Stomach (tissue), 9 donors: Measurements from ENCODE around the gene LAMB1. TPM values are rescaled to one million over a fixed set of nuclear protein-coding genes. Genes with fewer than 3 reads are reported as not detected.
A peak's percentile ranks its signal among the peaks of the same experiment; 100 is the strongest.

Source experiments
- DNase-seq, 2 donors: peaks; one replicate each; pipeline versions ENCODE4 v3.0.0 to v3.0.0-alpha.2; 2013 to 2019
- H3K27ac ChIP-seq, 5 donors: fragments of 200-600 bp in 4 of 5; sonication (generic) in 4 of 5; one replicate each; pipeline ENCODE4 v1.5.1; 2013 to 2019; ENCODE audit warnings: mild to moderate bottlenecking in 1 of 5, moderate library complexity in 1 of 5
- H3K27me3 ChIP-seq, 3 donors: fragments of 200-600 bp; sonication (generic); one replicate each; pipeline ENCODE4 v1.5.1; 2017 to 2019; ENCODE audit warnings: mixed run types in 1 of 3
- H3K36me3 ChIP-seq, 4 donors: fragments of 200-600 bp; sonication (generic); 1 replicate in 3 of 4; 2 replicates in 1 of 4; pipeline ENCODE4 v1.5.1; 2016 to 2019
- H3K4me1 ChIP-seq, 4 donors: fragments of 200-600 bp; sonication (generic); one replicate each; pipeline ENCODE4 v1.5.1; 2016 to 2019
- H3K4me3 ChIP-seq, 4 donors: fragments of 200-600 bp; sonication (generic) in 3 of 4; one replicate each; pipeline ENCODE4 v1.5.1; 2016 to 2019; ENCODE audit warnings: mild to moderate bottlenecking in 1 of 4
- H3K9me3 ChIP-seq, 4 donors: fragments of 200-600 bp; sonication (generic); one replicate each; pipeline ENCODE4 v1.5.1; 2016 to 2019
- CTCF ChIP-seq, 7 experiments: fragments of 450-650 bp in 4 of 7; fragments of 200-600 bp in 3 of 7; sonication (generic) in 3 of 7; IDR thresholded peaks; one replicate each; pipeline ENCODE4 v1.5.1; 2016 to 2019; ENCODE audit warnings: antibody characterized with exemption in 7 of 7, control low read depth in 2 of 7, mild to moderate bottlenecking in 1 of 7
- EP300 ChIP-seq: sonication (generic); formaldehyde crosslinking; IDR thresholded peaks from one replicate; pipeline ENCODE4 v1.6.1; 2017; ENCODE audit warnings: antibody characterized with exemption
- POLR2A ChIP-seq, 4 donors: fragments of 450-650 bp; IDR thresholded peaks; one replicate each; pipeline ENCODE4 v1.6.1; 2016; ENCODE audit warnings: antibody characterized with exemption in 4 of 4, control low read depth in 2 of 4, mild to moderate bottlenecking in 1 of 4, moderate library complexity in 1 of 4
- POLR2AphosphoS5 ChIP-seq, 3 donors: sonication (generic); formaldehyde crosslinking; IDR thresholded peaks; one replicate each; pipeline ENCODE4 v1.6.1; 2016; ENCODE audit warnings: antibody characterized with exemption in 3 of 3
- WGBS, 5 donors: extraction: QIAGEN DNeasy Blood & Tissue Kit in 3 of 5; methylation state at CpG; one replicate each; pipeline versions ENCODE4 v1.1.5 to v1.1.7; 2013 to 2018; 5-methylcytosine and 5-hydroxymethylcytosine counted together
- intact Hi-C: fragments of 100-400 bp; cut with DNase I; formaldehyde crosslinking; loops from one replicate; pipeline ENCODE4 v1.15.1; 2023; ENCODE audit warnings: low total_unique reads
- polyA plus RNA-seq, 3 donors: library from polyadenylated mRNA; stranded (reverse); fragments of 200-250 nt; gene quantifications; one replicate each; pipeline ENCODE4 v1.2.3, GENCODE V29; 2013
- total RNA-seq, 5 donors: library from RNA; depleted of rRNA; stranded (reverse); fragments of >200 nt; gene quantifications; one replicate each; pipeline versions ENCODE4 v1.1.0 to v1.2.3, GENCODE V29; 2014 to 2016
- donor health status: healthy with polysubstance abuse.
- donor health status: Bipolar disorder and iron deficiency.
- donor health status: healthy.

The LAMB1 gene
- total and polyA plus RNA-seq, 8 donors, result 50.0 to 399 (median 111) TPM

DNA sequence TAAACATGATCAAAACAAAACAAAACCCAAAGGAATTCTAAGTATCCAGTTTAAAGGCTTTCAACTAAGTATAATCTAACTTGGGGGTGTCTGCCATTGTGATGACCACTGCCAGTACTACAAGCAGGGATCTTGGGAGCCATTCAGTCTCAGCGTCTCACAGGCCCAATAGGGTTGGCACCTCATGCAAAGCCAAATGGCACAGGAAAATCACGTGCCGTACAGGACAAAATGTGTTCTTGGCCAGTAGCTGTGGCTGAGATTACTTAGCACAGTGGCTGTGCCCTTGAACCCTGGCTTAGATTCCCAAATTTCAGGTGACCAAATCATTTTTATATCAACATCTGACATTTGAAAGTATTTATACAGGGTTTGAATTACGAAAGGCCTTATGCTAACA is 62.0 kb downstream of the LAMB1 start:
- TF ChIP-seq CTCF (IDR thresholded peaks at IDR 0.05), result no peak
- TF ChIP-seq EP300, result no peak
- TF ChIP-seq POLR2AphosphoS5 (IDR thresholded peaks at IDR 0.05), result no peak
- no peak for TF ChIP-seq POLR2A (IDR thresholded peaks at IDR 0.05)
- Histone ChIP-seq H3K36me3 (peaks cover 5 to 65% (median 59%) of the 10 kb centered on the region in 4 donors), H3K9me3 (no peaks in the 10 kb centered on the region), H3K4me3 (no peak overlapping the region), H3K4me1 (peaks cover 3 to 61% (median 31%) of the 10 kb centered on the region in 4 donors), H3K27me3 (no peaks in the 10 kb centered on the region), H3K27ac (peak overlapping the region in 3 of 5 donors; percentile 75 to 82 (median 77))
- intact Hi-C loops, result no loop called here
- DNase-seq, result no peak
- WGBS, 5 donors, result 81 to 90% (median 84%) methylated on average over 4 of the region's 4 CpGs

GRCh38 chr7:107939573-107940489 is 63.1 kb downstream of the LAMB1 start:
- WGBS, 5 donors, result 74 to 88% (median 83%) methylated on average over 16 of the region's 16 CpGs
- H3K4me1 ChIP-seq, result peaks cover 0 to 57% (median 28%) of the 10 kb centered on the region in 4 donors
- no peaks in the 10 kb centered on the region for H3K9me3 ChIP-seq
- H3K27ac ChIP-seq, result peak overlapping the region; percentile 62 to 82 (median 75)
- no peak for DNase-seq
- H3K36me3 ChIP-seq, result peaks cover 5 to 70% (median 62%) of the 10 kb centered on the region in 4 donors
- no peak for TF ChIP-seq EP300
- peak in 1 of 3 donors; percentile 54 for TF ChIP-seq POLR2AphosphoS5 (IDR thresholded peaks at IDR 0.05)
- intact Hi-C loops, result no loop called here
- H3K4me3 ChIP-seq, result no peak overlapping the region
- no peaks in the 10 kb centered on the region for H3K27me3 ChIP-seq

DNA sequence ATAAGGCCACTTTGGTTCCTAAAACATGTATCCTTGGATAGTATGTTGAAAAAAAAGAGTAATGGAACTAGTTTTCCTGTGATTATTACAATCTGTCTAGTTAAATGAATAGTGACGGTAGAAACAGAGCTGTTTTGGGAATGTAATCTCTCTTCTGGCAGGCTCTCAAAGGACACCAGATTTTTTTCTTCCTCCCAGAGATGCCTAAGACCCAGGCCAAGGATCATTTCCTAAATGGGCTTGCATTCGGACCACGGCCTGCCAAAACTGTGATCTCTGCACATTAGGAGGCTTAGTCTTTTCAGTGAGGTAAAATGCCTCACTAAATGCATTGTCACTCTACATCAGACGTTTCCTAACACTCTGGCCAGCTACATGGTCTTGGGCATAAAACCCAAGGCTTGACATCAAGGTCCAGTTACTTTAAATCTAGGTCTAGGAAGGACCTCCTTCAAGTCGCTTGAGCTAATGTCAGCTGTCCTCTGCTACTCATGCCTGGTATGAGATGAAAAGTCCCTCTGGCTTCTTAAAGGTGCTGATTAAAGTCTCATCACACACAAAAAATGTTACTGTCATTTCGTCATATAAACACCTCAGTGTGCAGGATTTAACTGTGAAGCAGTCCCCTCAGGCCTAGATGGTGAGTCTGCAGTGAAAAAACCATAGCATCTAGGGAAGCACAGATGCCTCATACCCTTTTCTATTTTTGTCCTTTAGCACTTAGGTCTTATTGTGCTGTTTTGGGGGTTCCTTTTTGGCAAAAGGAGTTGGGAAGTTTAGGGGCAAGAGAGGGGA is 64.3 kb downstream of the LAMB1 start:
- WGBS, 5 donors, result 59 to 75% (median 71%) methylated on average over 6 of the region's 6 CpGs
- DNase-seq, result peak in 1 of 2 donors; percentile 69
- peaks cover 5 to 68% (median 60%) of the 10 kb centered on the region in 4 donors for H3K36me3 ChIP-seq
- H3K9me3 ChIP-seq, result no peaks in the 10 kb centered on the region
- H3K27me3 ChIP-seq, result no peaks in the 10 kb centered on the region
- intact Hi-C loops, result no loop called here
- H3K4me3 ChIP-seq, result no peak overlapping the region
- H3K4me1 ChIP-seq, result peaks cover 0 to 66% (median 32%) of the 10 kb centered on the region in 4 donors
- TF ChIP-seq EP300 (peak; percentile 24), CTCF (IDR thresholded peaks at IDR 0.05) (no peak), POLR2AphosphoS5 (IDR thresholded peaks at IDR 0.05) (peak; percentile 12 to 45 (median 43)), POLR2A (IDR thresholded peaks at IDR 0.05) (no peak)
- H3K27ac ChIP-seq, result peak overlapping the region in 4 of 5 donors; percentile 62 to 82 (median 76)

GRCh38 chr7:107937531-107937930 is 65.4 kb downstream of the LAMB1 start:
- intact Hi-C loops, result no loop called here
- H3K36me3 ChIP-seq, result peaks cover 3 to 63% (median 51%) of the 10 kb centered on the region in 4 donors
- peak overlapping the region in 4 of 5 donors; percentile 62 to 82 (median 76) for H3K27ac ChIP-seq

More at GRCh38 chr7:107937531-107937930, 65.4 kb downstream of the LAMB1 start:
- no peak for TF ChIP-seq POLR2A (IDR thresholded peaks at IDR 0.05)
- TF ChIP-seq EP300, result no peak
- no peak for TF ChIP-seq CTCF (IDR thresholded peaks at IDR 0.05)
- TF ChIP-seq POLR2AphosphoS5 (IDR thresholded peaks at IDR 0.05), result no peak
- Histone ChIP-seq H3K4me1 (peaks cover 0 to 77% (median 34%) of the 10 kb centered on the region in 4 donors), H3K27me3 (no peaks in the 10 kb centered on the region), H3K9me3 (no peaks in the 10 kb centered on the region), H3K4me3 (no peak overlapping the region)
- peak in 1 of 2 donors; percentile 47 for DNase-seq
- 82 to 93% (median 86%) methylated on average over 1 of the region's 1 CpG for WGBS, 5 donors
